HepG2 (cell line): ENCODE measurements around the gene ARHGEF6. TPM values are rescaled to one million over a fixed set of nuclear protein-coding genes. Genes with fewer than 3 reads are reported as not detected.

Experiments
- ATAC-seq: fragments of 200-7000 bp; cut with Tn5 transposase; 3 replicates; pipeline ENCODE4 v1.9.1; 2020; ENCODE audit warnings: mild to moderate bottlenecking, moderate library complexity
- BruUV-seq: library from RNA; stranded (reverse); fragments of 400-500 nt; replicated peaks from 2 replicates; lab custom pipeline; 2021; lab: Mats Ljungman, UMichigan
- CTCF ChIA-PET: fragments of 300-600 bp; formaldehyde crosslinking; extraction: SDS; loops from one replicate; lab custom pipeline; 2021; ENCODE audit warnings: low total read pairs, inconsistent platforms, low intra/inter-chr PET ratio; lab: Yijun Ruan, JAX
- POLR2A ChIA-PET: fragments of 350-600 bp; sonication (Branson Sonifier 250); formaldehyde crosslinking; loops from one replicate; lab custom pipeline; 2020; ENCODE audit warnings: antibody characterized with exemption, inconsistent platforms; lab: Yijun Ruan, JAX
- DNase-seq: peaks from one replicate; pipeline ENCODE4 v3.0.0-alpha.2; 2015; ENCODE audit warnings: low spot score
- FAIRE-seq: peaks from 3 replicates; lab custom pipeline; 2011; peaks lifted over from hg19 to GRCh38; lab: Jason Lieb, UNC
- H2AFZ ChIP-seq: one replicate; pipeline ENCODE4 v1.6.1; 2011; ENCODE audit warnings: low read length, inconsistent platforms
- H3K27ac ChIP-seq: fragments of 300-600 bp; 3 replicates; pipeline ENCODE4 v1.8.0; 2011; ENCODE audit warnings: mixed run types, mild to moderate bottlenecking, mixed read lengths, low read length, inconsistent platforms; ENCODE audit not compliant: insufficient read depth; ENCODE audit errors: extremely low read length
- H3K27me3 ChIP-seq, 2 experiments: fragments of 200-600 bp in 1 of 2; 2 replicates in 1 of 2; 3 replicates in 1 of 2; pipeline versions ENCODE4 v1.6.0 to v1.8.0; 2011; ENCODE audit warnings: low read length in 2 of 2, mild to moderate bottlenecking in 2 of 2, moderate library complexity in 2 of 2, inconsistent platforms in 1 of 2; ENCODE audit not compliant: insufficient read depth in 2 of 2, control insufficient read depth in 1 of 2
- H3K36me3 ChIP-seq, 2 experiments: fragments of 200-600 bp in 1 of 2; replicated peaks in 1 of 2; 2 replicates in 1 of 2; 3 replicates in 1 of 2; pipeline versions ENCODE4 v1.5.1 to v1.8.0; 2011; ENCODE audit warnings: low read length in 2 of 2, inconsistent platforms in 1 of 2; ENCODE audit not compliant: insufficient read depth in 2 of 2, control insufficient read depth in 1 of 2
- H3K4me1 ChIP-seq: 2 replicates; pipeline ENCODE4 v1.5.1; 2012; ENCODE audit warnings: low read length, inconsistent platforms; ENCODE audit not compliant: insufficient read depth
- H3K4me2 ChIP-seq: 2 replicates; pipeline ENCODE4 v1.6.0; 2011; ENCODE audit warnings: low read depth, low read length, inconsistent platforms
- H3K4me3 ChIP-seq, 3 experiments: fragments of 200-600 bp in 1 of 3; sonication (generic), shearing (Covaris generic) in 1 of 3; replicated peaks in 1 of 3; 2 replicates each; pipeline ENCODE4 v1.5.1; 2011 to 2016; ENCODE audit warnings: low read length in 3 of 3, inconsistent platforms in 2 of 3, low read depth in 2 of 3, mild to moderate bottlenecking in 2 of 3, control low read depth in 1 of 3, mixed read lengths in 1 of 3; ENCODE audit not compliant: insufficient read depth in 1 of 3
- H3K79me2 ChIP-seq: one replicate; pipeline ENCODE4 v1.6.1; 2011; ENCODE audit warnings: low read length, inconsistent platforms; ENCODE audit not compliant: insufficient read depth
- H3K9ac ChIP-seq: 2 replicates; pipeline ENCODE4 v1.6.0; 2011; ENCODE audit warnings: mild to moderate bottlenecking, low read depth, low read length, inconsistent platforms; ENCODE audit not compliant: insufficient read depth
- H3K9me3 ChIP-seq: 2 replicates; pipeline ENCODE4 v1.5.1; 2012; ENCODE audit warnings: mild to moderate bottlenecking, low read length
- H4K20me1 ChIP-seq: 2 replicates; pipeline ENCODE4 v1.6.0; 2011; ENCODE audit warnings: inconsistent platforms, mild to moderate bottlenecking, low read length, moderate library complexity; ENCODE audit not compliant: insufficient read depth
- FOSL2 ChIP-seq: sonication (generic); formaldehyde crosslinking; IDR thresholded peaks from 2 replicates; pipeline ENCODE4 v1.4.0; 2020; ENCODE audit warnings: missing genetic modification reagents
- GABPA ChIP-seq, 2 experiments: IDR thresholded peaks; 2 replicates each; pipeline ENCODE4 v1.6.1; 2011 to 2016; ENCODE audit warnings: low read depth in 2 of 2, low read length in 1 of 2, missing biosample characterization in 1 of 2, missing genetic modification characterization in 1 of 2
- GABPB1 ChIP-seq: IDR thresholded peaks from 2 replicates; pipeline ENCODE4 v1.6.1; 2016; ENCODE audit warnings: mild to moderate bottlenecking, missing genetic modification reagents, moderate library complexity, missing compliant biosample characterization
- GTF3A ChIP-seq: sonication (generic); formaldehyde crosslinking; conservative IDR thresholded peaks from 2 replicates; pipeline ENCODE4 v1.4.0; 2020; ENCODE audit warnings: mild to moderate bottlenecking, missing genetic modification reagents
- KLF15 ChIP-seq: sonication (generic); formaldehyde crosslinking; IDR thresholded peaks from 2 replicates; pipeline ENCODE4 v1.8.1; 2023; ENCODE audit warnings: borderline replicate concordance, mild to moderate bottlenecking, inconsistent platforms, missing genetic modification reagents, mixed read lengths
- PBX2 ChIP-seq: IDR thresholded peaks from 2 replicates; pipeline ENCODE4 v1.6.1; 2016; ENCODE audit warnings: control low read depth
- POGK ChIP-seq: sonication (generic); formaldehyde crosslinking; conservative IDR thresholded peaks from 2 replicates; pipeline ENCODE4 v1.8.0; 2022; ENCODE audit warnings: mild to moderate bottlenecking, moderate library complexity, missing genetic modification reagents
- RBAK ChIP-seq: sonication (generic); formaldehyde crosslinking; IDR thresholded peaks from 2 replicates; pipeline ENCODE4 v1.5.1; 2020; ENCODE audit warnings: mild to moderate bottlenecking, missing genetic modification reagents
- RFX3 ChIP-seq: IDR thresholded peaks from 2 replicates; pipeline ENCODE4 v1.6.1; 2016; ENCODE audit warnings: missing biosample characterization, missing genetic modification reagents
- SMAD3 ChIP-seq: sonication (generic); formaldehyde crosslinking; IDR thresholded peaks from 2 replicates; pipeline ENCODE4 v1.4.0; 2020; ENCODE audit warnings: missing genetic modification reagents
- TFAP4 ChIP-seq: sonication (generic); IDR thresholded peaks from 2 replicates; pipeline ENCODE4 v1.6.1; 2016; ENCODE audit warnings: low read depth, borderline replicate concordance
- ZFP62 ChIP-seq: sonication (generic); formaldehyde crosslinking; IDR thresholded peaks from 2 replicates; pipeline ENCODE4 v1.4.0; 2020; ENCODE audit warnings: missing genetic modification reagents
- ZNF253 ChIP-seq: sonication (generic); formaldehyde crosslinking; IDR thresholded peaks from 2 replicates; pipeline ENCODE4 v1.8.0; 2022; ENCODE audit warnings: mild to moderate bottlenecking, missing genetic modification reagents, borderline replicate concordance
- ZNF772 ChIP-seq: sonication (generic); formaldehyde crosslinking; IDR thresholded peaks from 2 replicates; pipeline ENCODE4 v1.5.0; 2020; ENCODE audit warnings: mild to moderate bottlenecking, missing genetic modification reagents
- ZNF839 ChIP-seq: sonication (generic); formaldehyde crosslinking; IDR thresholded peaks from 2 replicates; pipeline ENCODE4 v1.4.0; 2020; ENCODE audit warnings: missing genetic modification reagents, mild to moderate bottlenecking, borderline replicate concordance
- WGBS: methylation state at CpG from one replicate; pipeline ENCODE4 v1.1.6; 2017; ENCODE audit warnings: low lambda C conversion rate; 5-methylcytosine and 5-hydroxymethylcytosine counted together
- in situ Hi-C: cut with HindIII; loops from 2 replicates; pipeline ENCODE4 v1.10.0; 2017; ENCODE audit warnings: low pct_unique_long_range_greater_than_20kb; ENCODE audit not compliant: extremely low pct_ligation_motif_present
- intact Hi-C: fragments of 100-400 bp; cut with micrococcal nuclease; formaldehyde crosslinking; loops from one replicate; pipeline ENCODE4 v1.10.0; 2022; ENCODE audit not compliant: unreplicated experiment
- polyA plus RNA-seq, 8 experiments: library from polyadenylated mRNA; depleted of rRNA in 3 of 8; stranded (reverse) in 7 of 8; unstranded in 1 of 8; fragments of >200 nt; fragmentation: Illumina TruSeq in 4 of 8; extraction: Trizol in 4 of 8; gene quantifications; 2 replicates each; pipeline versions ENCODE4 v1.2.1 to v1.2.3, GENCODE V29; 2011 to 2016; ENCODE audit warnings: low read depth in 4 of 8, missing spikeins in 1 of 8, mixed read lengths in 1 of 8; ENCODE audit not compliant: insufficient read depth in 1 of 8
- total RNA-seq, 5 experiments: library from RNA; depleted of rRNA; stranded (reverse); fragments of >200 nt; fragmentation: Illumina TruSeq; extraction: Trizol; gene quantifications; 2 replicates each; pipeline ENCODE4 v1.2.3, GENCODE V29; 2016; ENCODE audit warnings: low read depth in 1 of 5

Gene ARHGEF6
- total and polyA plus RNA-seq, 2 of the 13 experiments (the other 11 are each of a cell fraction or from before 2014, with no cell fraction given) = 0.03 TPM; not detected in 1

GRCh38 chrX:136625246-136625645 lies 155.5 kb downstream of the ARHGEF6 start (continued):
- TF ChIP-seq FOSL2 (CRISPR knock-in tag) (no peak), TFAP4 (no peak), GTF3A (CRISPR knock-in tag) (no peak), ZNF772 (CRISPR knock-in tag) (no peak)

- H3K4me3 ChIP-seq = no peak overlapping the region
- H3K4me1 ChIP-seq = no peaks in the 10 kb centered on the region
- no TSS peak for BruUV-seq
- WGBS = 0% methylated on average over 1 of the region's 1 CpG
- H3K9ac ChIP-seq = no peak overlapping the region
- no peak for FAIRE-seq
- intact Hi-C loops = no loop called here
- no peaks in the 10 kb centered on the region for H3K79me2 ChIP-seq
- ChIA-PET CTCF (no interaction called here), POLR2A (no interaction called here)
- H3K9me3 ChIP-seq = no peaks in the 10 kb centered on the region
- TF ChIP-seq RFX3 (no peak), ZNF839 (CRISPR knock-in tag) (no peak), GABPA (IDR thresholded peaks at IDR 0.05; ENCODE audit: low read depth, low read length) (no peak), GABPA (CRISPR knock-in tag; IDR thresholded peaks at IDR 0.05; ENCODE audit: low read depth) (no peak), ZFP62 (CRISPR knock-in tag) (no peak), GABPB1 (CRISPR knock-in tag) (no peak), RBAK (CRISPR knock-in tag) (no peak), POGK (CRISPR knock-in tag) (no peak), SMAD3 (CRISPR knock-in tag) (no peak), PBX2 (CRISPR knock-in tag) (no peak), ZNF253 (CRISPR knock-in tag) (no peak), KLF15 (CRISPR knock-in tag) (no peak)
- H3K36me3 ChIP-seq = no peaks in the 10 kb centered on the region
- H2AFZ ChIP-seq = no peak overlapping the region
- H3K27me3 ChIP-seq = no peaks in the 10 kb centered on the region
- ATAC-seq = no peak
- H3K27ac ChIP-seq = no peak overlapping the region
- H4K20me1 ChIP-seq = no peaks in the 10 kb centered on the region
- in situ Hi-C loops = no loop called here
- no peak overlapping the region for H3K4me2 ChIP-seq
- DNase-seq = no peak
Observed at GRCh38 chrX:136623396-136623795, 157.3 kb downstream of the ARHGEF6 start.
